K562 (cell line): ENCODE results near the gene CD74. TPM values are rescaled to one million over a fixed set of nuclear protein-coding genes. Genes with fewer than 3 reads are reported as not detected.

ENCODE experiments used
- EP400 ChIP-seq: fragments of 450-650 bp; IDR thresholded peaks from 2 replicates; pipeline ENCODE4 v1.6.1; 2017; ENCODE audit warnings: antibody characterized with exemption, mild to moderate bottlenecking, moderate library complexity
- HDAC3 ChIP-seq: fragments of 450-650 bp; IDR thresholded peaks from 2 replicates; pipeline ENCODE4 v1.6.1; 2018; ENCODE audit warnings: borderline replicate concordance, mild to moderate bottlenecking, moderate library complexity; ENCODE audit not compliant: partially characterized antibody
- HMG20A ChIP-seq: fragments of 450-650 bp; formaldehyde crosslinking; conservative IDR thresholded peaks from 2 replicates; pipeline ENCODE4 v1.4.0; 2020; ENCODE audit warnings: mild to moderate bottlenecking, mixed read lengths
- PPARD ChIP-seq: fragments of 250-450 bp; sonication (Bioruptor Pico); IDR thresholded peaks from 2 replicates; pipeline ENCODE4 v1.8.0; 2022; ENCODE audit warnings: inconsistent platforms, mild to moderate bottlenecking, moderate library complexity
- RCOR1 ChIP-seq, 2 experiments: IDR thresholded peaks; 2 replicates each; pipeline ENCODE4 v1.6.1; 2012; ENCODE audit warnings: low read depth in 2 of 2, low read length in 2 of 2, borderline replicate concordance in 1 of 2, improper control_type of control experiment in 1 of 2
- SIN3B ChIP-seq: fragments of 450-650 bp; IDR thresholded peaks from 2 replicates; pipeline ENCODE4 v1.6.1; 2017; ENCODE audit warnings: low read depth, mild to moderate bottlenecking, moderate library complexity
- SNIP1 ChIP-seq: fragments of 450-650 bp; IDR thresholded peaks from 2 replicates; pipeline ENCODE4 v1.7.1; 2017; ENCODE audit warnings: low read depth, mild to moderate bottlenecking
- polyA plus RNA-seq, 8 experiments: library from polyadenylated mRNA; depleted of rRNA in 4 of 8; stranded (reverse) in 5 of 8; unstranded in 3 of 8; fragments of >200 nt; fragmentation: Nextera tagmentation in 2 of 8; fragmentation: Illumina TruSeq in 1 of 8; extraction: Ambion mirVana in 2 of 8; extraction: Trizol in 1 of 8; gene quantifications; 2 replicates each; pipeline versions ENCODE4 v1.2.1 to v1.2.3, GENCODE V29; 2011 to 2014; ENCODE audit warnings: inconsistent platforms in 1 of 8, missing spikeins in 1 of 8
- total RNA-seq, 7 experiments: library from RNA; depleted of rRNA in 6 of 7; stranded (reverse); fragments of >200 nt in 6 of 7; fragmentation: Illumina TruSeq in 2 of 7; extraction: Trizol in 2 of 7; gene quantifications; 2 replicates each; pipeline versions ENCODE4 v1.2.1 to v1.2.3, GENCODE V29; 2011 to 2021; ENCODE audit warnings: low replicate concordance in 1 of 7
- TF ChIP-seq, protein P1 (sequence below): fragments of 250-450 bp; sonication (Bioruptor Pico); IDR thresholded peaks from 2 replicates; pipeline ENCODE4 v1.5.0; 2020; ENCODE audit warnings: mild to moderate bottlenecking, borderline replicate concordance
- TF ChIP-seq, protein P2 (sequence below): fragments of 250-450 bp; sonication (Bioruptor Pico); IDR thresholded peaks from 2 replicates; pipeline ENCODE4 v1.4.0; 2020; ENCODE audit warnings: mild to moderate bottlenecking

Gene CD74
- total and polyA plus RNA-seq, 9 of the 15 experiments (the other 6 are each of a cell fraction or from before 2014, with no cell fraction given), result 0.07 to 4.8 (median 0.32) TPM

DNA sequence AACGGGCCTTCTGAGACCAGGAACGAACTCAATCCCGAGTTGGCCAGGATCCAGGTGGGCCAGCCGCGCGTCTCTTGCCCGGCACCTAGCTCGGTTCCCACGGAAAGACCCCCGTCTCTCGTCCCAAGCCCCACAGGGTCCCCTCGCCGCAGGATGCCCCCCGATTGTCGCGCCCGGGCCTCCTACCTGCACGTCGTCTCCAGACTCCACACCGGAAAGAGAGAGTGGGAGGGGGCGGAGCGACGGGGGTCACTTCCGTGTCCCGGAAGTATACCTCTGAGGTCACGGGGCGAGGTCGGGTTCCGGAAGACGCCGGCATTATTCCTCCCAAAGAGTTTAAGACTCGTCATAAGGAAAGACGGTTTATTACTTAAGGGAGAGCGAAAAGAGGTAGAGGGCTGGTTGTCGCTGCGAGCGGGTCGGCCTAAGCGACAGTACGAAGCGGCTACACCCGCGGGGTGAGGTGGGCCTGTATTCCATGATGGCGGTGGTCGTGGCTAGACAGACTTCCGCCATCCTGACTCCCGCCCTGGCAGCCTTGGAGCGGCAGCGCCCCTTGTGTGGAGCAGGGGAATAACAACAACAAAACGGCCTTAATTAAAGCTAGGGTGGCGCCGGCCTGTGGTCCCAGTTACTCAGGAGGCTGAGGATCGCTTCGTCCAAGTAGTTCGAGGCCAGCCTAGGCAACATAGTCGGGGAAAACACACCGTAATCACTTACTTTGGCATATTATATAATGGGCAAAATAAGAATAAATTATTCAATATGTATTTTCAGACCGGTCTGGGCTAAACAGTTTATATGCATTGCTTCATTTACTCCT, 37.0 kb upstream of the CD74 start, which contains the start of gene RPS14 (continued):
- peak in 1 of 2 experiments; percentile 96; a peak in 2 of 4 replicates for TF ChIP-seq RCOR1 (IDR thresholded peaks at IDR 0.05; ENCODE audit: borderline replicate concordance in 1 of 2, low read depth in 2 of 2, low read length in 2 of 2)
- TF ChIP-seq SIN3B, result peak; percentile 90
- TF ChIP-seq HDAC3, result no peak
- TF ChIP-seq HMG20A (CRISPR knock-in tag), result no peak
- peak; percentile 100 for TF ChIP-seq EP400
- TF ChIP-seq, protein P1, sequence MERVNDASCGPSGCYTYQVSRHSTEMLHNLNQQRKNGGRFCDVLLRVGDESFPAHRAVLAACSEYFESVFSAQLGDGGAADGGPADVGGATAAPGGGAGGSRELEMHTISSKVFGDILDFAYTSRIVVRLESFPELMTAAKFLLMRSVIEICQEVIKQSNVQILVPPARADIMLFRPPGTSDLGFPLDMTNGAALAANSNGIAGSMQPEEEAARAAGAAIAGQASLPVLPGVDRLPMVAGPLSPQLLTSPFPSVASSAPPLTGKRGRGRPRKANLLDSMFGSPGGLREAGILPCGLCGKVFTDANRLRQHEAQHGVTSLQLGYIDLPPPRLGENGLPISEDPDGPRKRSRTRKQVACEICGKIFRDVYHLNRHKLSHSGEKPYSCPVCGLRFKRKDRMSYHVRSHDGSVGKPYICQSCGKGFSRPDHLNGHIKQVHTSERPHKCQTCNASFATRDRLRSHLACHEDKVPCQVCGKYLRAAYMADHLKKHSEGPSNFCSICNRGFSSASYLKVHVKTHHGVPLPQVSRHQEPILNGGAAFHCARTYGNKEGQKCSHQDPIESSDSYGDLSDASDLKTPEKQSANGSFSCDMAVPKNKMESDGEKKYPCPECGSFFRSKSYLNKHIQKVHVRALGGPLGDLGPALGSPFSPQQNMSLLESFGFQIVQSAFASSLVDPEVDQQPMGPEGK (CRISPR knock-in tag), result no peak
- TF ChIP-seq, protein P2, sequence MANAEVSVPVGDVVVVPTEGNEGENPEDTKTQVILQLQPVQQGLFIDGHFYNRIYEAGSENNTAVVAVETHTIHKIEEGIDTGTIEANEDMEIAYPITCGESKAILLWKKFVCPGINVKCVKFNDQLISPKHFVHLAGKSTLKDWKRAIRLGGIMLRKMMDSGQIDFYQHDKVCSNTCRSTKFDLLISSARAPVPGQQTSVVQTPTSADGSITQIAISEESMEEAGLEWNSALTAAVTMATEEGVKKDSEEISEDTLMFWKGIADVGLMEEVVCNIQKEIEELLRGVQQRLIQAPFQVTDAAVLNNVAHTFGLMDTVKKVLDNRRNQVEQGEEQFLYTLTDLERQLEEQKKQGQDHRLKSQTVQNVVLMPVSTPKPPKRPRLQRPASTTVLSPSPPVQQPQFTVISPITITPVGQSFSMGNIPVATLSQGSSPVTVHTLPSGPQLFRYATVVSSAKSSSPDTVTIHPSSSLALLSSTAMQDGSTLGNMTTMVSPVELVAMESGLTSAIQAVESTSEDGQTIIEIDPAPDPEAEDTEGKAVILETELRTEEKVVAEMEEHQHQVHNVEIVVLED (CRISPR knock-in tag), result 0 out of 2 replicates have a peak, but pooled peaks have one; percentile 22
- no peak for TF ChIP-seq PPARD
- peak; percentile 92 for TF ChIP-seq SNIP1
- TF ChIP-seq, all 486 proteins: peak for 228
